Lower lobe of right lung (tissue), 2 donors: ENCODE measurements around the gene ONECUT1. TPM values are rescaled to one million over a fixed set of nuclear protein-coding genes. Genes with fewer than 3 reads are reported as not detected.

Source experiments
- ATAC-seq, 2 donors: fragments of 200-7000 bp; cut with Tn5 transposase; one replicate each; pipeline ENCODE4 v1.9.1; 2020 to 2022; ENCODE audit warnings: mild to moderate bottlenecking in 2 of 2, moderate library complexity in 2 of 2
- DNase-seq: peaks from one replicate; pipeline ENCODE4 v3.0.0-alpha.2; 2020
- H3K27ac ChIP-seq: fragments of 200-600 bp; one replicate; pipeline ENCODE4 v1.8.0; 2022
- H3K27me3 ChIP-seq: fragments of 200-600 bp; one replicate; pipeline ENCODE4 v1.8.0; 2022; ENCODE audit warnings: low read depth
- H3K36me3 ChIP-seq: fragments of 200-600 bp; one replicate; pipeline ENCODE4 v1.8.0; 2022; ENCODE audit warnings: mild to moderate bottlenecking
- H3K4me1 ChIP-seq: fragments of 200-600 bp; one replicate; pipeline ENCODE4 v1.8.0; 2022
- H3K4me3 ChIP-seq: fragments of 200-600 bp; one replicate; pipeline ENCODE4 v1.8.0; 2022; ENCODE audit warnings: mild to moderate bottlenecking
- H3K9me3 ChIP-seq: fragments of 200-600 bp; one replicate; pipeline ENCODE4 v1.8.0; 2022
- CTCF ChIP-seq: fragments of 200-600 bp; IDR thresholded peaks from one replicate; pipeline ENCODE4 v1.8.0; 2022; ENCODE audit warnings: antibody characterized with exemption, mild to moderate bottlenecking
- intact Hi-C: fragments of 100-400 bp; cut with DNase I; formaldehyde crosslinking; loops from one replicate; pipeline ENCODE4 v1.11.0; 2022
- total RNA-seq: library from RNA; stranded (reverse); fragmentation: NEBNext Ultra II Directional; extraction: Animal tissue kit (Norgen Biotek cat#: 25700); gene quantifications from one replicate; pipeline ENCODE4 v1.2.1, GENCODE V29; 2021
- donor health status: DM: no; HTN: yes; CAD: no; lungs with severe emphysema.

The ONECUT1 gene
- total RNA-seq, 1 donor from 2014 or later: not detected

- Histone ChIP-seq H3K4me3 (no peak overlapping the region), H3K27me3 (no peaks in the 10 kb centered on the region), H3K27ac (no peak overlapping the region), H3K4me1 (peaks cover 21% of the 10 kb centered on the region), H3K36me3 (no peaks in the 10 kb centered on the region), H3K9me3 (no peaks in the 10 kb centered on the region)
- ATAC-seq: no peak
- TF ChIP-seq CTCF: no peak
- intact Hi-C loops: no loop called here
- no peak for DNase-seq
These were observed 62.3 kb downstream of the ONECUT1 start for GRCh38 chr15:52727815-52728214.

- TF ChIP-seq CTCF: no peak
- Histone ChIP-seq H3K9me3 (no peaks in the 10 kb centered on the region), H3K4me3 (no peak overlapping the region), H3K27ac (no peak overlapping the region), H3K27me3 (no peaks in the 10 kb centered on the region), H3K36me3 (no peaks in the 10 kb centered on the region), H3K4me1 (peaks cover 10% of the 10 kb centered on the region)
- ATAC-seq: no peak
- no peak for DNase-seq
- intact Hi-C loops: no loop called here
These were observed 63.9 kb downstream of the ONECUT1 start for GRCh38 chr15:52726195-52726594.

GRCh38 chr15:52718551-52718950 lies 71.6 kb downstream of the ONECUT1 start:
- ATAC-seq: no peak
- no peaks in the 10 kb centered on the region for H3K36me3 ChIP-seq
- H3K4me1 ChIP-seq: no peaks in the 10 kb centered on the region
- TF ChIP-seq CTCF: no peak
- intact Hi-C loops: no loop called here
- no peak overlapping the region for H3K4me3 ChIP-seq
- H3K9me3 ChIP-seq: no peaks in the 10 kb centered on the region
- H3K27ac ChIP-seq: no peak overlapping the region
- no peaks in the 10 kb centered on the region for H3K27me3 ChIP-seq
- DNase-seq: no peak

GRCh38 chr15:52717924-52718323 lies 72.2 kb downstream of the ONECUT1 start:
- H3K27ac ChIP-seq: no peak overlapping the region
- intact Hi-C loops: no loop called here
- H3K36me3 ChIP-seq: no peaks in the 10 kb centered on the region
- H3K4me1 ChIP-seq: no peaks in the 10 kb centered on the region
- no peak for ATAC-seq
- no peak for DNase-seq
- no peaks in the 10 kb centered on the region for H3K9me3 ChIP-seq
- H3K4me3 ChIP-seq: no peak overlapping the region
- H3K27me3 ChIP-seq: no peaks in the 10 kb centered on the region
- no peak for TF ChIP-seq CTCF

- DNase-seq (no peak), ATAC-seq (no peak)
- H3K27ac ChIP-seq: no peak overlapping the region
- no peak overlapping the region for H3K4me3 ChIP-seq
- TF ChIP-seq CTCF: no peak
- no peaks in the 10 kb centered on the region for H3K36me3 ChIP-seq
- H3K27me3 ChIP-seq: no peaks in the 10 kb centered on the region
- no peaks in the 10 kb centered on the region for H3K4me1 ChIP-seq
- intact Hi-C loops: no loop called here
- H3K9me3 ChIP-seq: no peaks in the 10 kb centered on the region
These were observed 72.7 kb downstream of the ONECUT1 start for GRCh38 chr15:52717481-52717880.

GRCh38 chr15:52716536-52716935 lies 73.6 kb downstream of the ONECUT1 start:
- H3K4me1 ChIP-seq: no peaks in the 10 kb centered on the region
- no peaks in the 10 kb centered on the region for H3K27me3 ChIP-seq
- H3K4me3 ChIP-seq: no peak overlapping the region
- no peak for ATAC-seq
- H3K36me3 ChIP-seq: no peaks in the 10 kb centered on the region
- DNase-seq: no peak
- H3K27ac ChIP-seq: no peak overlapping the region
- H3K9me3 ChIP-seq: no peaks in the 10 kb centered on the region
- TF ChIP-seq CTCF: no peak
- intact Hi-C loops: no loop called here
